ENCODE results near the gene TCL1B. TPM values are rescaled to one million over a fixed set of nuclear protein-coding genes. Genes with fewer than 3 reads are reported as not detected.

TCL1B gene
- total and polyA plus RNA-seq, 2 of the 8 experiments (the other 6 are each of a cell fraction or from before 2014, with no cell fraction given) = 9.6 to 11.5 TPM

- DNase-seq (ENCODE audit: low read depth in 1 of 2, low spot score in 2 of 2) (no peak), FAIRE-seq (no peak)
- Histone ChIP-seq H2AFZ (ENCODE audit: low read length) (no peak overlapping the region), H4K5ac (ENCODE audit: insufficient read length, low read depth, low read length) (no peak overlapping the region), H2BK15ac (ENCODE audit: low read length) (no peak overlapping the region), H3K9me3 (ENCODE audit: insufficient read depth in 2 of 2, low read depth in 1 of 2, low read length in 1 of 2) (peaks cover 0 to 2% of the 10 kb centered on the region in 2 experiments; a peak in 1 of 4 replicates), H3K4me3 (ENCODE audit: extremely low read depth in 1 of 4, insufficient read depth in 2 of 4, low read depth in 3 of 4, low read length in 4 of 4) (no peak overlapping the region), H2AK5ac (ENCODE audit: low read depth, low read length) (no peak overlapping the region), H3K36me3 (ENCODE audit: control insufficient read depth in 2 of 4, insufficient read depth in 4 of 4, low read length in 3 of 4) (no peaks in the 10 kb centered on the region), H3K23me2 (ENCODE audit: low read depth, low read length) (no peaks in the 10 kb centered on the region; the same call in 1 of the 2 replicates), H3K23ac (ENCODE audit: insufficient read length) (no peak overlapping the region), H4K91ac (replicated peaks; ENCODE audit: insufficient read length, low read length) (no peak overlapping the region), H3K18ac (ENCODE audit: extremely low read depth, low read length) (no peak overlapping the region), H3K27ac (ENCODE audit: low read depth, low read length) (no peak overlapping the region), H4K20me1 (replicated peaks in 1 of 2; ENCODE audit: control insufficient read depth in 1 of 2, insufficient read depth in 2 of 2, low read length in 2 of 2) (no peaks in the 10 kb centered on the region), H3K79me1 (ENCODE audit: low read depth, low read length) (no peaks in the 10 kb centered on the region), H2BK12ac (ENCODE audit: low read depth, low read length) (no peak overlapping the region), H2BK5ac (ENCODE audit: low read depth, low read length) (no peak overlapping the region), H3K27me3 (replicated peaks in 1 of 4; ENCODE audit: control insufficient read depth in 3 of 4, extremely low read depth in 1 of 4, insufficient read depth in 3 of 4, low read length in 3 of 4) (no peaks in the 10 kb centered on the region; a peak in 2 of 7 replicates), H3K79me2 (ENCODE audit: control insufficient read depth in 1 of 2, insufficient read depth in 2 of 2, low read length in 2 of 2) (no peaks in the 10 kb centered on the region), H4K8ac (ENCODE audit: extremely low read depth, insufficient read depth, low read length) (no peak overlapping the region), H3K4me2 (ENCODE audit: insufficient read depth in 1 of 2, low read depth in 2 of 2, low read length in 2 of 2) (no peak overlapping the region), H3K4ac (replicated peaks; ENCODE audit: insufficient read length, low read depth, low read length) (no peak overlapping the region), H3K56ac (replicated peaks; ENCODE audit: insufficient read length, low read depth, low read length) (no peak overlapping the region), H3K14ac (ENCODE audit: insufficient read length) (no peak overlapping the region), H2BK20ac (ENCODE audit: low read length) (no peak overlapping the region), H3K4me1 (replicated peaks in 1 of 4; ENCODE audit: control insufficient read depth in 3 of 4, insufficient read depth in 4 of 4, low read length in 3 of 4) (peaks cover 2 to 11% (median 3%) of the 10 kb centered on the region in 4 experiments; a peak in 5 of 7 replicates), H3K9ac (replicated peaks in 1 of 4; ENCODE audit: extremely low read depth in 1 of 4, low read depth in 3 of 4, low read length in 3 of 4) (no peak overlapping the region), H2BK120ac (replicated peaks; ENCODE audit: low read depth, low read length) (no peak overlapping the region)
- WGBS, 2 experiments (ENCODE audit: extremely low coverage in 1 of 2, insufficient coverage in 1 of 2, insufficient read length in 1 of 2, insufficient replicate concordance in 2 of 2, low coverage in 1 of 2, low lambda C conversion rate in 2 of 2, missing lambda C conversion rate in 1 of 2) = 97% methylated on average over 4 of the region's 4 CpGs; no CpG with 5 or more reads in 1 of the 2 experiments
- ChIA-PET CTCF (ENCODE audit: partially characterized antibody) (interaction anchor here (1.0 to 1.7 kb wide), 4 partner anchors 10 to 112 kb away, joined by 3 to 7 read pairs (median 4); no protein-coding TSS in a partner anchor), POLR2A (ENCODE audit: partially characterized antibody) (no interaction called here)
- TF ChIP-seq POU5F1 (IDR thresholded peaks at IDR 0.05; ENCODE audit: low read depth, low read length) = no peak
- TF ChIP-seq JUN (IDR thresholded peaks at IDR 0.05; ENCODE audit: low read depth, low read length) = no peak
- TF ChIP-seq USF2 (IDR thresholded peaks at IDR 0.05; ENCODE audit: low read length) = no peak
- no peak for TF ChIP-seq BRCA1 (IDR thresholded peaks at IDR 0.05; ENCODE audit: low read depth, low read length)
- no peak for TF ChIP-seq TAF1 (IDR thresholded peaks at IDR 0.05; ENCODE audit: low read depth, low read length)
- no peak for TF ChIP-seq RXRA (IDR thresholded peaks at IDR 0.05; ENCODE audit: insufficient read depth, low read depth, low read length)
- TF ChIP-seq NANOG (IDR thresholded peaks at IDR 0.05; ENCODE audit: insufficient read depth, low read depth, low read length, poor library complexity, severe bottlenecking) = no peak
- TF ChIP-seq RNF2 (IDR thresholded peaks at IDR 0.05; ENCODE audit: borderline replicate concordance, low read depth, low read length, missing control alignments, poor library complexity, severe bottlenecking) = no peak
- TF ChIP-seq TCF12 (IDR thresholded peaks at IDR 0.05; ENCODE audit: low read depth, low read length) = no peak
- TF ChIP-seq, protein P1, sequence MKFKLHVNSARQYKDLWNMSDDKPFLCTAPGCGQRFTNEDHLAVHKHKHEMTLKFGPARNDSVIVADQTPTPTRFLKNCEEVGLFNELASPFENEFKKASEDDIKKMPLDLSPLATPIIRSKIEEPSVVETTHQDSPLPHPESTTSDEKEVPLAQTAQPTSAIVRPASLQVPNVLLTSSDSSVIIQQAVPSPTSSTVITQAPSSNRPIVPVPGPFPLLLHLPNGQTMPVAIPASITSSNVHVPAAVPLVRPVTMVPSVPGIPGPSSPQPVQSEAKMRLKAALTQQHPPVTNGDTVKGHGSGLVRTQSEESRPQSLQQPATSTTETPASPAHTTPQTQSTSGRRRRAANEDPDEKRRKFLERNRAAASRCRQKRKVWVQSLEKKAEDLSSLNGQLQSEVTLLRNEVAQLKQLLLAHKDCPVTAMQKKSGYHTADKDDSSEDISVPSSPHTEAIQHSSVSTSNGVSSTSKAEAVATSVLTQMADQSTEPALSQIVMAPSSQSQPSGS (IDR thresholded peaks at IDR 0.05; ENCODE audit: low read length) = no peak
These were observed 8.9 kb upstream of the TCL1B start for GRCh38 chr14:95677179-95677835.
